Sigmoid colon (tissue), 7 donors: ENCODE data around the gene UCN2. TPM values are rescaled to one million over a fixed set of nuclear protein-coding genes. Genes with fewer than 3 reads are reported as not detected.

Experiments
- DNase-seq: peaks from one replicate; pipeline ENCODE4 v3.0.0-alpha.2; 2019
- H3K27ac ChIP-seq, 4 donors: fragments of 200-600 bp; sonication (generic); one replicate each; pipeline ENCODE4 v1.5.1; 2016 to 2019; ENCODE audit warnings: mild to moderate bottlenecking in 1 of 4
- H3K27me3 ChIP-seq, 3 donors: fragments of 200-600 bp; sonication (generic); one replicate each; pipeline ENCODE4 v1.5.1; 2019; ENCODE audit warnings: mild to moderate bottlenecking in 1 of 3
- H3K36me3 ChIP-seq, 4 donors: fragments of 200-600 bp; sonication (generic); one replicate each; pipeline ENCODE4 v1.5.1; 2016 to 2019
- H3K4me1 ChIP-seq, 4 donors: fragments of 200-600 bp; sonication (generic); one replicate each; pipeline ENCODE4 v1.5.1; 2017 to 2019
- H3K4me3 ChIP-seq, 4 donors: fragments of 200-600 bp; sonication (generic); one replicate each; pipeline ENCODE4 v1.5.1; 2017 to 2019; ENCODE audit warnings: mild to moderate bottlenecking in 2 of 4, moderate library complexity in 1 of 4
- H3K9me3 ChIP-seq, 4 donors: fragments of 200-600 bp in 3 of 4; sonication (generic) in 3 of 4; one replicate each; pipeline versions ENCODE4 v1.5.1 to v1.6.1; 2013 to 2019
- EP300 ChIP-seq, 4 donors: sonication (generic); formaldehyde crosslinking; IDR thresholded peaks; one replicate each; pipeline ENCODE4 v1.6.1; 2017; ENCODE audit warnings: antibody characterized with exemption in 4 of 4
- POLR2A ChIP-seq, 2 donors: fragments of 450-650 bp; IDR thresholded peaks; one replicate each; pipeline ENCODE4 v1.6.1; 2016; ENCODE audit warnings: antibody characterized with exemption in 2 of 2, mild to moderate bottlenecking in 2 of 2, moderate library complexity in 2 of 2
- POLR2AphosphoS5 ChIP-seq, 4 donors: sonication (generic); formaldehyde crosslinking; IDR thresholded peaks; one replicate each; pipeline ENCODE4 v1.6.1; 2017; ENCODE audit warnings: antibody characterized with exemption in 4 of 4
- WGBS, 2 donors: extraction: QIAGEN DNeasy Blood & Tissue Kit; methylation state at CpG; one replicate each; pipeline ENCODE4 v1.1.7; 2013; 5-methylcytosine and 5-hydroxymethylcytosine counted together
- intact Hi-C: fragments of 100-400 bp; cut with DNase I; formaldehyde crosslinking; loops from one replicate; pipeline ENCODE4 v1.15.1; 2023
- polyA plus RNA-seq, 3 donors: library from polyadenylated mRNA; stranded (reverse); fragments of 200-250 nt; gene quantifications; one replicate each; pipeline ENCODE4 v1.2.3, GENCODE V29; 2013
- total RNA-seq, 4 donors: library from RNA; depleted of rRNA; stranded (reverse); fragments of >200 nt; gene quantifications; one replicate each; pipeline ENCODE4 v1.1.0, GENCODE V29; 2016
- TF ChIP-seq, protein P1 (sequence below), 4 experiments: fragments of 450-650 bp in 3 of 4; fragments of 200-600 bp in 1 of 4; IDR thresholded peaks; one replicate each; pipeline ENCODE4 v1.5.1; 2016 to 2019; ENCODE audit warnings: antibody characterized with exemption in 4 of 4, mild to moderate bottlenecking in 3 of 4, moderate library complexity in 2 of 4
- donor health status: healthy with polysubstance abuse.
- donor health status: Bipolar disorder and iron deficiency.
- donor health status: healthy.

Gene UCN2
- total and polyA plus RNA-seq, 7 donors, result 0.10 TPM; not detected in 6

GRCh38 chr3:48569400-48569799, 5.8 kb upstream of the UCN2 start:
- TF ChIP-seq EP300 (IDR thresholded peaks at IDR 0.05) (no peak), POLR2AphosphoS5 (IDR thresholded peaks at IDR 0.05) (no peak), POLR2A (IDR thresholded peaks at IDR 0.05) (no peak)
- H3K36me3 ChIP-seq, result no peaks in the 10 kb centered on the region
- intact Hi-C loops, result no loop called here
- no peak overlapping the region for H3K4me3 ChIP-seq
- WGBS, 2 donors, result 87 to 92% methylated on average over 10 of the region's 10 CpGs
- no peak for DNase-seq
- peaks cover 0 to 4% (median 0%) of the 10 kb centered on the region in 4 donors for H3K4me1 ChIP-seq
- no peak overlapping the region for H3K27ac ChIP-seq
- no peaks in the 10 kb centered on the region for H3K9me3 ChIP-seq
- H3K27me3 ChIP-seq, result no peaks in the 10 kb centered on the region

DNA sequence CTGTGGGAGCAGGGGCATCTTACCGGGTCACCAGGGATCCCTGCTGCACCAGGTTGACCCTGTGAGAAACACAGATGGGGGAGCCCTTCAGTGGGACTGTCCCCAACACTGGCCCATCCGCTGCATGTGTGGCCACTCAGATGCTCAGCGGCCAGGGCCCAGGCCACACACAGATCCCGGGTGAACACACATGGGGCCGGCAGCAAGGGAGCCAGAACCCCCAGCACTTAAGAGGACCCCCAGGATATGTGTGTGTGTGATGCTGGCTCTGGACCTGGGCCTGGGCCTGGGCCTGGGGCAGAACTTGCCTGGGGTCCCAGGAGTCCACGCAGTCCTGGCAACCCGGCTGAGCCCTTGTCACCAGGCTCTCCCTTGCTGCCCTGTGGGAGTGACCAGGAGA, 4.9 kb upstream of the UCN2 start:
- no peak overlapping the region for H3K27ac ChIP-seq
- no peaks in the 10 kb centered on the region for H3K9me3 ChIP-seq
- TF ChIP-seq, protein P1, sequence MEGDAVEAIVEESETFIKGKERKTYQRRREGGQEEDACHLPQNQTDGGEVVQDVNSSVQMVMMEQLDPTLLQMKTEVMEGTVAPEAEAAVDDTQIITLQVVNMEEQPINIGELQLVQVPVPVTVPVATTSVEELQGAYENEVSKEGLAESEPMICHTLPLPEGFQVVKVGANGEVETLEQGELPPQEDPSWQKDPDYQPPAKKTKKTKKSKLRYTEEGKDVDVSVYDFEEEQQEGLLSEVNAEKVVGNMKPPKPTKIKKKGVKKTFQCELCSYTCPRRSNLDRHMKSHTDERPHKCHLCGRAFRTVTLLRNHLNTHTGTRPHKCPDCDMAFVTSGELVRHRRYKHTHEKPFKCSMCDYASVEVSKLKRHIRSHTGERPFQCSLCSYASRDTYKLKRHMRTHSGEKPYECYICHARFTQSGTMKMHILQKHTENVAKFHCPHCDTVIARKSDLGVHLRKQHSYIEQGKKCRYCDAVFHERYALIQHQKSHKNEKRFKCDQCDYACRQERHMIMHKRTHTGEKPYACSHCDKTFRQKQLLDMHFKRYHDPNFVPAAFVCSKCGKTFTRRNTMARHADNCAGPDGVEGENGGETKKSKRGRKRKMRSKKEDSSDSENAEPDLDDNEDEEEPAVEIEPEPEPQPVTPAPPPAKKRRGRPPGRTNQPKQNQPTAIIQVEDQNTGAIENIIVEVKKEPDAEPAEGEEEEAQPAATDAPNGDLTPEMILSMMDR (IDR thresholded peaks at IDR 0.05), result no peak
- TF ChIP-seq POLR2A (IDR thresholded peaks at IDR 0.05) (no peak), POLR2AphosphoS5 (IDR thresholded peaks at IDR 0.05) (no peak), EP300 (IDR thresholded peaks at IDR 0.05) (no peak)
- no peak for DNase-seq
- WGBS, 2 donors, result 92 to 94% methylated on average over 7 of the region's 7 CpGs
- intact Hi-C loops, result no loop called here
- no peaks in the 10 kb centered on the region for H3K27me3 ChIP-seq
- no peaks in the 10 kb centered on the region for H3K36me3 ChIP-seq
- peaks cover 0 to 4% (median 0%) of the 10 kb centered on the region in 4 donors for H3K4me1 ChIP-seq
- no peak overlapping the region for H3K4me3 ChIP-seq

DNA sequence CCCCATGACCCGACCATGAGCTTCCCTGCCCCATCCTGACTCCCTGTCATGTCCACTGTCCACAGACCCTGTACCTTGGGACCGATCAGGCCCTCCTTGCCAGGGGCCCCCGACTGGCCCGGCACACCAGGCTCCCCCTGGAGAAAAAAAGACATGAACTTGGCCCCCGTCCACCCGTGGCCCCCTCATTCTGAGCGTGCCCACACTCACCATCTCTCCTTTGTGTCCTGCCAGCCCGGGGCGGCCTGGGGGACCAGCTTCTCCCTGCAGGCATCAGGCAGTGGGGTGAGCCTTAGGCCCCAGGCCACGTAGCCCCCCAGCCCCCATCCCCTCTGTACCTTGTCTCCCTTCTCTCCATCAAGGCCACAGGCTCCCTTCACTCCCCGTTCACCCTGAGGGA, 3.9 kb upstream of the UCN2 start:
- intact Hi-C loops, result no loop called here
- H3K27me3 ChIP-seq, result no peaks in the 10 kb centered on the region
- DNase-seq, result no peak
- no peak overlapping the region for H3K4me3 ChIP-seq
- WGBS, 2 donors, result 85 to 92% methylated on average over 11 of the region's 11 CpGs
- no peaks in the 10 kb centered on the region for H3K9me3 ChIP-seq
- peaks cover 0 to 4% (median 0%) of the 10 kb centered on the region in 4 donors for H3K4me1 ChIP-seq
- TF ChIP-seq POLR2A (IDR thresholded peaks at IDR 0.05) (no peak), POLR2AphosphoS5 (IDR thresholded peaks at IDR 0.05) (no peak), EP300 (IDR thresholded peaks at IDR 0.05) (no peak)
- TF ChIP-seq, protein P1 (IDR thresholded peaks at IDR 0.05), result no peak
- no peak overlapping the region for H3K27ac ChIP-seq
- H3K36me3 ChIP-seq, result no peaks in the 10 kb centered on the region

- H3K27me3 ChIP-seq, result no peaks in the 10 kb centered on the region
- no peak for DNase-seq
Measured at GRCh38 chr3:48567090-48567489, 3.5 kb upstream of the UCN2 start.

GRCh38 chr3:48566401-48566760, 2.8 kb upstream of the UCN2 start:
- no peaks in the 10 kb centered on the region for H3K36me3 ChIP-seq
- H3K27ac ChIP-seq, result no peak overlapping the region
- no peaks in the 10 kb centered on the region for H3K9me3 ChIP-seq
- 92% methylated on average over 9 of the region's 9 CpGs for WGBS, 2 donors
- no peak for DNase-seq
- no peak overlapping the region for H3K4me3 ChIP-seq
- H3K4me1 ChIP-seq, result peaks cover 0 to 5% (median 2%) of the 10 kb centered on the region in 4 donors
- H3K27me3 ChIP-seq, result no peaks in the 10 kb centered on the region
- intact Hi-C loops, result no loop called here
- no peak for TF ChIP-seq POLR2A (IDR thresholded peaks at IDR 0.05)
- TF ChIP-seq EP300 (IDR thresholded peaks at IDR 0.05), result no peak
- no peak for TF ChIP-seq POLR2AphosphoS5 (IDR thresholded peaks at IDR 0.05)
- TF ChIP-seq, protein P1 (IDR thresholded peaks at IDR 0.05), result no peak

More at GRCh38 chr3:48567090-48567489, 3.5 kb upstream of the UCN2 start:
- H3K27ac ChIP-seq, result no peak overlapping the region
- H3K4me1 ChIP-seq, result peaks cover 0 to 4% (median 0%) of the 10 kb centered on the region in 4 donors
- H3K9me3 ChIP-seq, result no peaks in the 10 kb centered on the region
- WGBS, 2 donors, result 84 to 86% methylated on average over 5 of the region's 5 CpGs
- H3K36me3 ChIP-seq, result no peaks in the 10 kb centered on the region
- intact Hi-C loops, result no loop called here
- no peak overlapping the region for H3K4me3 ChIP-seq
- TF ChIP-seq POLR2A (IDR thresholded peaks at IDR 0.05) (no peak), EP300 (IDR thresholded peaks at IDR 0.05) (no peak)
